HS-27A (cell line): ENCODE results near the gene G6PC2.

ENCODE experiments used
- DNase-seq: peaks from one replicate; pipeline ENCODE4 v3.0.0-alpha.2; 2012; ENCODE audit warnings: low read depth, missing footprints

Gene G6PC2

DNA sequence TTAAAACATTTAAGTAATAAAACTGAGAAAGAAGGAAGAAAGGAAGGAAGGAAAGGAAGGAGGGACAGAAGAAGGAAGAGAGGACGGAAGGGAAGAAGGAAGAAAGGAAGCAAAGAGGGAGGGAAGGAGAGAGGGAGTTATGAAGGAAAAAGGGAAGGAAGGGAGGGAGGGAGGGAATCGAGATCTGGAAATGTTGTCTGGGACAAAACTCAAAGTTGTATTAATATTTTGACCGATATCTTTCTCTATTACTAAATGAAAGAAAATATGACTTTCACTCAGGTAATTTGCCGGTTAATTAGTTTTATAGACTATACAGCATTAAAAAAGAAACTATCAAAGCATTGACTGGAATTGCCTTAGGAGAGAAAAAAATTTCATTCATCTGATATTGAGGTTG lies 44.4 kb downstream of the G6PC2 start:
- DNase-seq = no peak

DNA sequence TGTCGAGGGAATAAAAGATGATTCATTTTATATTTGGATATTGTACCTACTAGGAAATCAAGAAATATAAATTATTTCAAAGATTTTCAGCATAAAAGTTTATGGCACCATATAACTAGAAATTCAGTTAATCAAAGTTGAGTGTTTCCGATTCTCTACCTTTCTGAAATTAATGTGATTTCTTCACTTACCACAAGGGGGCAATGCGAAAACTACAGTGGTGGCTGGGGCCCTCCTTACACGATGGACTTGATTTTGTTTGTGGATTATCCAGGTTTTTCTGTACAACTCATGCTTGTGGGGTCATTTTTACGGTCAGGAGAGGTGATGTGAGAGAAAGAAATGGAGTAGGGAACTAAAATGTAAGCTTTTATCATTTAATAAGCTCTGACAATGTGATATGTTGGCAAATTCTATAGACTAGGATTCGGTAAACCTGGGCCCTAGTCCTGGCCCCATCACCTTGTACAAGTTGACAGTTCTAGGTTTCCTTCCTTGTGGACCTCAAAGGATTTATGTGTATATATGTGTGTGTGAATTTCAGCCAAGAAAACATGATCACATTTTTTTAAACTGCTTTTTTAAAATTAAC lies 47.6 kb downstream of the G6PC2 start:
- no peak for DNase-seq

DNA sequence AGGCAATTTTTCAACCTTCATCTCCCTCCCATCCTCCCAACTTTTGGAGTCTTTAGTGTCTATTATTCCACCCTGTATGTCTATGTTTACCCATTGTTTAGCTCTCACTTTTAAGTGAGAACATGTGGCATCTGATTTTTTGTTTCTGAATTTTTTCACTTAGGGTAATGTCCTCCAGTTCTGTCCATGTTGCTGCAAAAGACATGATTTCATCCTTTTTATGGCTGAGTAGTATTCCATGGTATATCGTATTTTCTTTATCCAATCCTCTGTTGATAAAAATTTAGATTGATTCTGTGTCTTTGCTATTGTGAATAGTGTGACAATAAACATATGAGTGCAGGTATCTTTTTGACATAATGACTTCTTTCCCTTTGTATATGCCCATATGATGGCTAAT lies 48.2 kb downstream of the G6PC2 start:
- DNase-seq = no peak

DNA sequence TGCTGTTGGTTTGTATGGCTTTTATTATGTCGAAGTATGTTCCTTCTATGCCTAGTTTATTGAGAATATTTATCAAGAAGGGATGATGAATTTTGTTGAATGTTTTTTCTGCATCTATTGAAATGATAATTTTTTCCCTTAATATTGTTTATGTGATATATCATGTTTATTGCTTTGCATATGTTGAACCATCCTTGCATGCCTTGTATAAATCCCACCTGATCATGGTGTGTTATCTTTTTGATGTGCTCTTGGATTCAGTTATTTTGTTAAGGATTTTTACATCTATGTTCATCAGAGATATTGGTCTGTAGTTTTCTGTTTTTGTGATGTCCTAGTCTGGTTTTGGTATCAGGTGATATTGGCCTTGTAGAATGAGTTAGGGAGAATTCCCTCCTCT lies 50.8 kb downstream of the G6PC2 start:
- DNase-seq = no peak

DNA sequence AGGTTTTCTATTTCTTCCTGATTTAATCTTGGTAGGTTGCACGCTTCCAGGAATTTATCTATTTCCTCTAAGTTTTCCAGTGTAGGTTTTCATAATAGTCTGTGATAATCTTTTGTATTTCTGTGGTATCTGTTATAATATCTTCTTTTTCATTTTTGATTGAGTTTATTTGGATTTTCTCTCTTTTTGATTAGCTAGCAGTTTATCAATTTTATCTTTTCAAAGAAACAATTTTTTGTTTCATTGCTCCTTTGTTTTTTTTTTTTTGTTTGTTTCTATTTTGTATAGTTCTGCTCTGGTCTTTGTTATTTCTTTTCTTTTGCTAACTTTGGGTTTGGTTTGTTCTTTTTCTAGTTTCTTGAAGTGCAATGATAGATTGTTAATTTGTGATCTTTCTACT lies 51.3 kb downstream of the G6PC2 start:
- no peak for DNase-seq

DNA sequence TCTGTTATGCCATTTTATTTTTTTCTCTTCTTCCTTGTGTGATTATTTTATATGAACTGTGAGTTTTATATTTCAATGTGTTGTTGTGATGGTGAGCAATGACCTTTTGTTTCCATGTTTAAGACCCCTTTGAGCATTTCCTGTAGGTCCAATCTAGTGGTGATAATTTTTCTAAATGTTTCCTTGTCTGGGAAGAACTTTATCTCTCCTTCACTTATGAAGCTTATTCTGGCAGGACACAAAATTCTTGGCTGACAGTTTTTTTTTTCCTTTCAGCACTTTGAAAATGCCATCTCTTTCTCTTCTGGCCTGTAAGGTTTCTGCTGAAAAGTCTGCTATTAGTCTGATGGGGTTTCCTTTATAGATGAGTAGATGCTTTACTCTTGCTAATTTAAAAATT lies 53.2 kb downstream of the G6PC2 start:
- DNase-seq = no peak

DNA sequence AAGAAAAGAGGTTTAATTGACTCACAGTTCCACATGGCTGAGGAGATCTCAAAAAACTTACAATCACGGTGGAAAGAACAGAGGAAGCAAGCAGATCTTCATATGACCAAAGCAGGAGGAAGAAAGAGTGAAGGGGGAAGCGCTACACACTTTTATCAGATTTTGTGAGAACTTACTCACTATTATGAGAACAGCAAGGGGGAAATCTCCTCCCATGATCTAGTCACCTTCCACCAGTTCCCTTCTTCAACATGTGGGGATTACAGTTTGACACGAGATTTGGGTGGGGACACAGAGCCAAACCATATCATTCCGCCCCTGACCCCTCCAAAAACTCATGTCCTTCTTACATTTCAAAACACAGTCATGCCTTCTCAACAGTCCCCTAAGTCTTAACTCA lies 54.2 kb downstream of the G6PC2 start:
- no peak for DNase-seq

DNA sequence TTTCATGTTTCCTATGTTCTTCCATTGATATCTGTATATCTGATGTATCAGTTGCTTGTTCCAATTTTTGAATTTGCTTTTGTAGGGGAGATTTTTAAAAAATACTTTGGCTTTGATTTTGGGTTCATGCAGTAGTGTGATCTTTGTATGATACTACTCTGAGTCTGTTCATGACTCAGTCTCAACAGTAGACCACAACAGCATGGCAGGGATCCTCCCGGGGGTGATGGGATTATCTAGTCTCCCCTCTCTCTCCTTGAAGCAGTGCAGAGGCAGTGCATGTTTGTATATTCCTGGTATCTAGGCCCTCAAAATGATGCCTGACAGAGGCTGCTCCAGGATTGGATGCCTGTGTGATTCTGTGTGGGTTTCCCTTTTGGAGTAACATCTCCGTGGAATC lies 55.3 kb downstream of the G6PC2 start:
- no peak for DNase-seq
